NB4 (cell line): ENCODE measurements around the gene PRSS36.

Source experiments
- DNase-seq: peaks from one replicate; pipeline ENCODE4 v3.0.0; 2010; ENCODE audit warnings: low read depth
- H3K4me3 ChIP-seq: one replicate; pipeline ENCODE4 v1.5.1; 2011; ENCODE audit warnings: mild to moderate bottlenecking, low read depth, low read length, moderate library complexity
- MYC ChIP-seq: IDR thresholded peaks from 2 replicates; pipeline ENCODE4 v1.6.1; 2011; ENCODE audit warnings: low read depth, low read length
- POLR2A ChIP-seq: IDR thresholded peaks from 2 replicates; pipeline ENCODE4 v1.6.1; 2011; ENCODE audit warnings: mild to moderate bottlenecking; ENCODE audit not compliant: insufficient read length; ENCODE audit errors: extremely low read depth
- TF ChIP-seq, protein P1 (sequence below): IDR thresholded peaks from 2 replicates; pipeline ENCODE4 v1.6.1; 2011; ENCODE audit warnings: low read depth, low read length
- TF ChIP-seq, protein P2 (sequence below): IDR thresholded peaks from one replicate; pipeline ENCODE4 v1.5.1; 2012; ENCODE audit warnings: low read depth, low read length

Gene PRSS36

DNA sequence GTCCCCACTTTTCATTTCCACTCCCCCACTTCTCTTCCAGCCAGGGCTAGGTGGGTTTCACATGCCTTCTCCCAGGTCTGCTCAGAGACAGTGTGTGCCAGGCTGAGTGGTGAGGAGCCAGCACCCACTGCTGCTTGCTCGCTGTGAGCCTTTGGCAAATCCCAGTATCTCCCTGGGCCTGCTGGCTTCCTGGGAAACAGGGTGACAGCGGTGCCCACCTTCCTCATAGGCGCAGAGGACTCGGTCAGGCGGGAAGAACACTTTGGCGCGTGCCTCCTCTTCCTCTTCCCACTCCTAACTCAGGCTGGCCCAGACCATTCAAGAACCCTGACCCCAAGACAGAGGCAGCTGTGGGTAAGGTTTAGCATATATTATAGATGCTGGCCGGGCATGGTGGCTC, 60.7 kb downstream of the PRSS36 start:
- TF ChIP-seq, protein P1, sequence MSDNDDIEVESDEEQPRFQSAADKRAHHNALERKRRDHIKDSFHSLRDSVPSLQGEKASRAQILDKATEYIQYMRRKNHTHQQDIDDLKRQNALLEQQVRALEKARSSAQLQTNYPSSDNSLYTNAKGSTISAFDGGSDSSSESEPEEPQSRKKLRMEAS = no peak
- no peak for TF ChIP-seq MYC
- TF ChIP-seq, protein P2, sequence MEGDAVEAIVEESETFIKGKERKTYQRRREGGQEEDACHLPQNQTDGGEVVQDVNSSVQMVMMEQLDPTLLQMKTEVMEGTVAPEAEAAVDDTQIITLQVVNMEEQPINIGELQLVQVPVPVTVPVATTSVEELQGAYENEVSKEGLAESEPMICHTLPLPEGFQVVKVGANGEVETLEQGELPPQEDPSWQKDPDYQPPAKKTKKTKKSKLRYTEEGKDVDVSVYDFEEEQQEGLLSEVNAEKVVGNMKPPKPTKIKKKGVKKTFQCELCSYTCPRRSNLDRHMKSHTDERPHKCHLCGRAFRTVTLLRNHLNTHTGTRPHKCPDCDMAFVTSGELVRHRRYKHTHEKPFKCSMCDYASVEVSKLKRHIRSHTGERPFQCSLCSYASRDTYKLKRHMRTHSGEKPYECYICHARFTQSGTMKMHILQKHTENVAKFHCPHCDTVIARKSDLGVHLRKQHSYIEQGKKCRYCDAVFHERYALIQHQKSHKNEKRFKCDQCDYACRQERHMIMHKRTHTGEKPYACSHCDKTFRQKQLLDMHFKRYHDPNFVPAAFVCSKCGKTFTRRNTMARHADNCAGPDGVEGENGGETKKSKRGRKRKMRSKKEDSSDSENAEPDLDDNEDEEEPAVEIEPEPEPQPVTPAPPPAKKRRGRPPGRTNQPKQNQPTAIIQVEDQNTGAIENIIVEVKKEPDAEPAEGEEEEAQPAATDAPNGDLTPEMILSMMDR = no peak
- no peak for TF ChIP-seq POLR2A
- DNase-seq = no peak
- no peak overlapping the region for H3K4me3 ChIP-seq
